ENCODE measurements around the gene WNK2.
A peak's percentile ranks its signal among the peaks of the same experiment; 100 is the strongest.

The WNK2 gene

DNA sequence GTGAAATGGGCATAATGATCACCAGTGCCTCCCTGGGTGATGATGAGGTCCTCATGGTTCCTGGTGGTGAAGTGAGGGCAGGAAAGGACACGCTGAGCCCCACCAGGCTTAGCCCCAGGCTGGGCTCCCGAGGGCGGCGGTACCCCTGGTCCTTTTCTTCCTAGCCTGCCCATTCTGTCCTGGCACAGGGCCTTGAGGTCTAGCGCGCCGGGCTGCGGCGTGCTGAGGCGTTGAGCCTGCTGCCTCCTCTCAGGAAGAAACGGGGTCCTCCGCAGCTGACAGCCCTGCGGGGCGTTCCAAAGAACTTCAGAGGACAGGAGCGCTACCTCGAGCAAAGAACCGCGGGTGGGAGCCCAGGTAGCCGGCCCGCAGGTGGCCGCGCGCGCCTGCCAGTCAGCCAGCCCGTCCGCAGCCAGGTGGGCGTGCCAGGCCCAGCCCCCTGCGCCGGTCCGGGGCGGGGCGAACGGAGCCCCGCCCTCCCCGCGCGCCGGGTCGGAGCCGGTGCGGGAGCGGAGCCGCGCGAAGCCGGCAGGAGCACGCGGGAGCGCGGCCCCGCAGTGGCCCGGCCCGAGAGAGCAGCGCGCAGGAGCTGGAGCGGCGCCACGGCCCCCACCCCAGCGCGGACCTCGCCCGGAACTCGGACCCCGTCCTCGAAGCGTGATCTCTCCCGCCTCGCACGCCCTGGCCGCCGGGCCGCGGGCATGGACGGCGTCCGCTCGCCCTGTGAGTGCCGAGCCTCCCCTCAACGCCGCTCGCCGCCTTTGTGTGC, at the start of gene WNK2:
TSS of gene WNK2 (plus strand) at position 477 of the 769 bp plus-strand sequence. CDS start 791 bp downstream, outside the sequence.
- peak in 1 of 2 donors; percentile 21 for DNase-seq (ENCODE audit: low read depth in 2 of 2)

DNA sequence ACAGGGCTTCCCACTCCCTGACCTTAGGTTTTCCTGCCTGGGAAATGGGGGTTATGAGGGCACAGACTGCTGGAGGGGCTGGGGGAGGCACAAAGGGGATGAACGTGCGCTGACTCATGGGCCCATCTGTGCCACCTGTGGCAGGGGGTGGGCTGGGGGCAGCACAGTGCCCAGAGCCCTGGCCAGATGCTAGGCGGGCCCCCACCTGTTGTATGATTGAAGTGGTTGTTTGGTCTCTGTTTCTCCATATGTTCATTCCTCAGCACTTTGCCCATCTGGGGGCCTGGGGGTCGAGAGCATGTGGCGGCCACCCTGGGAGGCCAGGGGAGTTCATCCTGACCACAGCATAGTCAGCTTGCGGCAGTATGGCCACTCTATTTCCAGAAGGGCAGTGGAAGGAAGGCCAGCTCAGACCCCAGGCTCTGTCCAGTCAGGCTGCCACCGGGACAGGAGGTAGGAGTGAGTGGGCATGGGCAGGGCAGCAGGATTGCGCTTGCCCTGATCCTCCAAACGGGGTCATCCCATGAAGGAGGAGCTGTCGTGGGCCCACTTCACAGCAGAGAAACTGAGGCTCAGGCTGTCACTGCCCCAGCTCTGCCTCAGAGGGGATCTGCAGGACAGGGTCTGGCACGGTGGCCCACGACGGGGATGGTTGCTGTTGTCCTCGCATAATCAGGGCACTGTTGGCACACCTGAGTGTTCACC, 49.0 kb upstream of the WNK2 start:
- DNase-seq (ENCODE audit: low read depth in 2 of 2): no peak

DNA sequence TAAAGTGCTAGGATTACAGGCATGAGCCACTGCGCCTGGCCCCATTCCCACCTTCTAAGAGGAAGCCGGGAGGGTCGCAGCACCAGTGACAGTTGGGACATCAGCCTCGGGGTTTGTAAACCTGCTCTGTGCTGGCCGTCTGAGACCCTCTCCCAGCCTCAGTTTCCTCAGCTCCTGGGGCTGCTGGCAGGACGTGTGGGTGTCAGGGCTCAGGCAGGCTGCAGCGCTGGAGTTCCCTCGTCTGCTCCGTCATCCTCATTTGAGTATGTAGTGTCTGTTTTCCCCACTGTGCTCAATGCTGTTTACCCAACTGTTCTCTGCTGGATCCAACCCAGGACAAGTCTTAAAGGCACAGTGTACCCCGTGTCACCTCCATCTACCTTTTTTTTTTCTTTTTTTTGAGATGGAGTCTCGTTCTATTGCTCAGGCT, 47.9 kb upstream of the WNK2 start:
- no peak for DNase-seq (ENCODE audit: low read depth in 2 of 2)

DNA sequence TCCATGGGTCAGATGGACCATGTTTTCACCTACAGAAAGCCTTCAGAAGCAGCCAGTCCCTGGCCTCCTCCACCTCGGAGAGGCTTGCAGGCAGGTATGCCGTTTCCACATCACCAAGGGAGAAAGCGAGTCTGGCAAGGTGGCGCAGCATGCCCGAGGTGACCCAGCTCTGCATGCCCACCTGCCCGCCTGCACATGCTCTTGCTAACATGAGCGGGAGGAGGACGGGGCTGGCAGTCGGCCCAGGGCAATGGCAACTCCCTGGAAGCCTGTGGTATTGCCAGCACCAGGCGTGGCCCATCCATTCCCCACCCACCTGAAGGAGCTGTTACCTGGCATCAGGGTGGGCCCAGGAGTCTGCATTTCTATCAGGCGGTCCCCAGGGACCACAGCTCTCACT, 46.6 kb upstream of the WNK2 start:
- DNase-seq (ENCODE audit: low read depth in 2 of 2): no peak

DNA sequence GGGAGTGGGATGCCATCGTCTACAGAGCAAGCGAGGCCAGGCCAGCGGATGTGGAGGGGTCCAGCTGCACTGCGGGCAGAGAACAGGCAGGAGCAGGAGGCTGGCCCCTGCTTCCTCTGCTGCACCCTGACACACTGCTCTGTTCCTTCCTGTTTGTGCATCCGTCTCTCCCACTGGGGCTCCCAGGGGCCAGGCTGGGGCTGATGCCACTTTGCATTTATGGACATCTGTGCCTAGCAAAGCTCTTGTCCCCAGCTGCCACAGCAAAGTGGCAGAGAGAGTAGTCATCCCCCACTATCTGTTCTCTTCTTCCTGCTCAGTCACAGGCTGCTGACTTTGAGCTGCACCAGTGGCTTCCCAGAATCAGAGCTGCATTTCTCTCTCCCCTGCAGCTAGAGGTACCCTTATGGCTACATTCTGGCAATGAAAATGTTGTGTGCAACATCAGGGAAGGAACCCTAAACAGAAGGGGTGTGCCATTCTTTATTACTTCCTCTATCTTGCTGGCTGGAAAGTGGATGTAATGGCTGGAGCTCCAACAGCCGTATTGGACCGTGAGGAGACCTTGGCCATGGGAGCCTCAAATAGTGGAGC, 45.7 kb upstream of the WNK2 start:
- DNase-seq (ENCODE audit: low read depth in 2 of 2): no peak

DNA sequence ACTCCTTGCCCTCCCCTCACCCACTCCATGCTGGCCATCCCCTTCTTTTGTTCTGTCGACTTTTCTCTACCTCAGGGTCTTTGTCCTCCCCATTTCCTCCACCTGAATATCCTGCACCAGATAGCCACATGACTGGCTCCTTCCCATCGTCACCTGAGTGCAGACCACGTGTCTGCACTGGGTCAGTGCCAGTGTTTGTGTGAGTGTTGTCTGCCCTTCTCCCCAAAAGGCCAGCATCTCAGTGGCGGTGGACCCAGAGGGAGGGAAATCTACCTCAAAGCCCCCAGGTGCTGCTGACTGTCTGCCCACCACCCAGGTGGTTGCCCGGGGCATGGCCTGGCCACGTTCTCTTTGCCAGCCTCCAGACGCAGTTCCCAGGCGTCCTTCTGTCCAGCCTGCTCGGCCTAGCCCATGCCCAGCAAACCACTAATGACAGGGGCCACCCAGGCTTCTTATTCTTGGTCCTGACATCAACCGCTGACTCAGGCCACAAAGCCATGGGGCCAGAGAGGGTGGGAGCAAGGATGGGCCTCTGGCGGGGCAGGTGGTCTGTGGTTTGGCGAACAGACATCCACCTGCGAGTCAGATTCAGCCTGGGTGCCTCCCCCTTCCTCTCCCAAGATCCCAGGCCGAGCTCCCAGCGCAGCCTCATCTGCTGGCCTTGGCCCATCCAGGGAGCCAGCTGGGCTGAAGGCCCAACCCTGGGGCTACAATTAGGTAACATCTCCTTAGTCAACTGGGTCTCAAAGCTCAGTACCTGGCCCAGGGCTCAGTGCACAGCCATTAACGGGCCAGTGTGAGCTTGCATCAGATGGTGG, 44.4 kb upstream of the WNK2 start:
- no peak for DNase-seq (ENCODE audit: low read depth in 2 of 2)

DNA sequence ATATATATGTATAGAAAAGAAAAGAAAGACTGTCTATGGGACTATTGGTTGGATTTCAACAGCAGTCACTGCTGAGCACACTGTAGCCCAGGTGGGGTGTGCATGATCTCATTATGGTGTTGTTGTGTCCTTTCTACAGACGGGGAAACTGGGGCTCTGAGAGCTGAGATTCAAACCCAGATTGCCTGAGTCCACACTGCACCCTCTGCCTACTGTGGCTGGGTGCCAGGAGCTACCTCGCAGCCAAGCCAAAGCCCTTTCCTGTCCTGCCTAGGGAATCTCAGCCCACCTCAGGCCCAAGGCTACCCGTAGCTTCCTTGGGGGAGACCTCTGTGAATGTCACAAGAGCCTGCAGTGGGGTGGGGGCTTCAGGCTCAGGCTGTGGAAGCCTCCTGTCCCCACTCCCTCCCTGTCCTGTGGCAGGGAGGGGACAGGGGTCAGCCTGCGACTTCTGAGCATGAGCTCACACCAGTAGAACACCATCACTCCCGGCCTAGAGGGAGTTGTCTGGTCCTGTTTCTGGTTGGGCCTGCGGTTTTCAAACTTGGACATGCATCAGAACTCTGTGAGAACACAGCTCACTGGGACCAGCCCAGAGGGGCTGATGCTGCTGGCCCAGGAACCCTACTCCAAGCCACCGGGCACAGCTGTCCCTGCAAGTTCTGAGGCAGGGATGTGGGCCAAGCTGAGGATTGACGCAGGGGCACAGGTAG, 42.0 kb upstream of the WNK2 start:
- DNase-seq (ENCODE audit: low read depth in 2 of 2): no peak

DNA sequence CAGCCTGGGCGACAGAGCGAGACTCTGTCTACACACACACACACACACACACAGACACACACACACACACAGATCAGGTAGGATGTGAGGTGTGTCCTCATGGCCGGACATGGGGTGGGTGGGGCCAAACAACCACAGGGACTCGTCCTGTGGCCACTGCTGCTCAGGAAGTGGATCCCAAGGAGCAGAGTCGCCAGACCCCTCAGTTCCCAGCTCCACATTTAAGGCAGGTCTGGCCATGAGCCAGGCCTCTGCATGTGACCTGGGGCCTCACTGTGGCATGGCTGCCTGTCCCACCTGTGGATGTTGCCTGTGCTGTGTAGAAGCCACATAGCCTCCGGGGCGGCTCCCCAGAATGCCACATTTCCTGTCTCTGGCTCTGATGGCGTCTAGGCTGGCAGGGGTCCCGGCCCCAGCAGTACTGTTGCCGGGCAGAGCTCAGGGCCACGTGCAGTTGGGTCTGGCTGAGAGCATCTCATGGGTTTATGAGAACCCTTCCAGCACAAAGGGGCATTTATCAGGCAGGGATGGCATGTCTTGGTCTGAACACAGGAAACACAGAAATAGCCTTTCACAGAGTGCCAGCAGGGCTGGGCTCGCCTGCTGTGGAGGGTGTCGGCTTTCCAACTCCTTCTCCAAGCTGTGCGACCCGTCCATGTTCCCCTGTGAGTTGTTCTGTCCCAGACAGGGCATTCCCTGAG, 40.0 kb upstream of the WNK2 start:
- DNase-seq (ENCODE audit: low read depth in 2 of 2): no peak

DNA sequence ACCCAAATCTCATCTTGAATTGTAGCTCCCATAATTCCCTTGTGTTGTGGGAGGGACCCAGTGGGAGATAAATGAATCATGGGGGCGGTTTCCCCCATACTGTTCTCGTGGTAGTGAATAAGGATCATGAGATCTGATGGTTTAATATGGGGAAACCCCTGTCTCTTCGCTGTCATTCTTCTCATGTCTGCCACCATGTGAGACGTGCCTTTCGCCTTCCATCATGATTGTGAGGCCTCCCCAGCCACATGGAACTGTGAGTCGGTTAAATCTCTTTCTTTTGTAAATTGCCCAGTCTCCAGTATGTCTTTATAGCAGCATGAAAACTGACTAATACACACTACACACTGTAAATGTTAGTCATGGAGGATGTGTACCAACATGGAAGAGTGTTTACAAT, 37.2 kb upstream of the WNK2 start:
- DNase-seq (ENCODE audit: low read depth in 2 of 2): peak; percentile 34 to 35

DNA sequence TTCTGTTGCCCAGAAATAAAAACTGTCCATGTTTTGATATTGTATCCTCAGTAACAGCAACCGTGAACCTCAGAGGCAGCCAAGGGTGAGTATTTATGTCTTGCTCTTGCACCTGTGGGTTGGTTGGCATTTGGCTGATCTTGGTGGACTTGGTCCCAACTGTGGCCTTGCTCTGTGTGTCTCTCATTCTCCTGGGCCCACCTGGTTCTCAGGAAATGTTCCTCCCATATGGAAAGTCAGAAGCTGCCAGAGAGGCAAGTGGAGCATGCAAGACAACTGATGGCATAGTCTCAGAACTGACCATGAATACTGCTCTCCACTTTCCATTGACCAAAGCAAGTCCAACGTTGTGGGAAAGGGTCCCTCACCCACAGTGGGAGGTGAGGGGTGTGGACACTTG, 36.3 kb upstream of the WNK2 start:
- DNase-seq (ENCODE audit: low read depth in 2 of 2): no peak

DNA sequence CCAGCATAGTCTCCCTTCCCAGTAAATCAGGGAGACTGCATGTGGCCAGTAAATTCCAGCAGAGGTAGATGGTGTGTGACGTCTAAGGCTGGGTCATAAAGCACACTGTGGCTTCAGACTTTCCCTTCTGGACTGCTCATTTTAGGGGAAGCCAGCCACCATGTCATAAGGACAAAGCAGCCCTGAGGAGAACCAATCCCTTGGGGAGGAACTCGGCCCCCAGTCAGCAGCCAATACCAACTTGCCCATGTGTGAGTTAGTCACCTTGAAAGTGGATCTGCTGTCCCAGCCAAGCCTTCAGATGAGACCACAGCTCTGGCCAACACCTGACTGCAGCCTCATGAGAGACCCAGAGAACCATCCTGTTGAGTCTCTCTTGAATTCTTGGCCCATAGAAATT, 35.2 kb upstream of the WNK2 start:
- DNase-seq (ENCODE audit: low read depth in 2 of 2): no peak

DNA sequence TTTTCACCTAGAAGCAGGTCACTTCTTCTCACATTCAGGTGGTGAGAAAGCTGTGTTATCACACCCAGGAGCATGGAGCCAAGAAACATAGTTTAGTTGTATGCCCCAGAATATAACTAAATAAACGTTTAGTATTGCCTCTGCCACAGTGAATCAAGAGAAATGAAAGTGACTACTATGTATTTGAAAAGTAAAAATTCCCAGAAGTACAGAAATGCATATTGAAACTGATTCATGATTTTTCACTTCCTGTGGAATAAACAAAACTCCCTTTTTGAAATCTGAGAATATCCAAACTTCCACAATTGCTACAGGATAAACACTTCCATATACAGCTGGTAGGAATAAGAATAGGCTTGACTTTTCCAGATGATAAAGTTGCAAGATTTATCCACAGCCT, 34.6 kb upstream of the WNK2 start:
- DNase-seq (ENCODE audit: low read depth in 2 of 2): no peak

DNA sequence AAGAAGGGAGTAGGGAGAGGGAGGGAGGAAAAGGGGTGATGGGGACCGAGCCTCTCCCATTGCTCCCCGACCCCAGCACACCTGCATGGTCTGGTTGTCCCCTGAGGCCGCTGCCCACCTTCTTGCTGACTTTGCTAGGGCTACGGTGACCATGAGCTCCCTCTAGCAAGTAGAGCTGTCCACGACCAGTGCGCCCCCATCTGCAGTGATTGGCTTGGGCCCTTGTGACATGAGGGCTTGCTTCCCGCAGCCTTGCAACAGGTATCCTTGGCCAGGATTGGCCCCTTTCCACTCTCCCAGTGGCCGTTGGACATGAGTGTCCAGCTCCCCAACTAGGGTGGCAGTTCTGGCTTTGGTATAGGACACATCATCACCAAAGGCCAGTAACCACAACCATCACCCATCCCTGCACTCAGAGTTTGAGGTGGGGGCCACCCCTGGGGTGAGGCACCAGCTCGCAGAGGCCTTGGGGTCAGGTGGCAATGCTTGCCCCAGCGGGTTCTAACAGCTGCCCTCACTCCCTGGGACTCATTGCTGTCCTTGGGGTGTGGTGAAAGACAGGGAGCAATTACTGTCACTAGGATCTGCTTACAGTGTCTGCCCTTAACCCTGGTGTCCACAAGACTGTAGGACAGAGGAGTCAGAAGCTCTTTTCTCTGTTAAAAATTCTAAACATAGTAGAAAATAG, 32.7 kb upstream of the WNK2 start:
- no peak for DNase-seq (ENCODE audit: low read depth in 2 of 2)

DNA sequence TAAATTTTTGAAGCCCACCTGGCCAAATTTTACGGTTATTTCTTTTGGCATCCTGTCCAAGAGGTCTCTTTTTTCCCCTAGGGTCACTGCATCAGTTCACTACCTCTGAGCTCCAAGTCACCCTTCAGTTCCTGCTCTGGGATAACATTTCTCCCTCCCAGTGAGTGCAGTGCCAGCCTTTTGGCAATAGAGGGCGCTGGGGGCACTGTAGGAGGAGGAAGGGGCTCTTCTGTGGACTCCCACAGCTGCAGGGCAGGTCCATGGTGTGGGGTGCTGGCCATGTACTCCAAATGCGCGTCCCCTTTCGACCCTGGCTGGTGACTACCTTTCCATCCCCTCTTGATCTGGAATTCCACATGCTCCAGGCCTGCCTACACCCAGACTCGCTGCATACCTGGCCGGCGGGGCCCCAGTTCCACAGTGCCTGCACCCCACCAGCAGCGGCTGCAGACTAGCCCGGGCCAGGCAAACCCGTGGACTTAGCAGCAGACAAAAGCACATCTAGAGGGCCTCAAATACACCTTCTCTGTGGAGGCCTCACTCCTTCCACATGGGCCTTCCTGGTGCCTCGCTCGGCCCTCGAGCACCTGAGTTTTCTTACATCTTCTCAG, 29.5 kb upstream of the WNK2 start:
- DNase-seq (ENCODE audit: low read depth in 2 of 2): no peak

DNA sequence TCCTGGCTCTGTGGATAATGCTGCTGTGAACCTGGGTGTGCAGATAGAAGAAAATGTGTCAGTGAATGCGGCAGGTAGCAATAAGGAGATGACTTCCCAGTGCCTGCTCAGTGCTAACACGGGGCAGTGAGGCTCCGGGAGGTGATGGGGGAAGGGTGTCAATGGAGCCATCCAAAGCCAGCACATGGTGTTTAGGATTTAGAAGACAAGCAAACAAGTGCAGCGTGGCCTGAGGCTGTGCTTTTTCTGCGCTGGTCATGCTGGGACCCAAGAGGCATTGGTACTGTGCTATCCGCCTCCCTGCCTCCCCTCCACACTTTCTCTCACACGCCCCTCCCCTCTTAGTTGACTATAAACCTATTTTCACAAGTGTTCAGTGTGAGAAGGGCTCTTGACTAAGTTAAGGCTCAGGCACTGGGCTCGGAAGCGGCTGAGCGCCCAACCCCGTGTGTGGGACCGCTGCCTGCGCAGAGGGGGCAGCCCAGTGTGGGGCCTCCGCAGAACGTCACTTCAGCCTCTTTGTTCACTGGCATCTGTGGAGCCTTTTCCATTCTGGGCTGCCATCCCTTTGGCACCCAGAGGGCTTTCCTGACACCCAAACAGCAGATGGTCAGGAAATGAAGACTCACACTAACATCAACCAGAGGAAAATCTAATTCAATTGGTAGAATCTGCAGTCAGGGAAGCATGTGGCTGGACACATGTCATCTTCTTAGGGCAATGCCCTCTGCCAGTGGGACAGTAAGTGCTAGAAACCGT, 28.0 kb upstream of the WNK2 start:
- no peak for DNase-seq (ENCODE audit: low read depth in 2 of 2)

DNA sequence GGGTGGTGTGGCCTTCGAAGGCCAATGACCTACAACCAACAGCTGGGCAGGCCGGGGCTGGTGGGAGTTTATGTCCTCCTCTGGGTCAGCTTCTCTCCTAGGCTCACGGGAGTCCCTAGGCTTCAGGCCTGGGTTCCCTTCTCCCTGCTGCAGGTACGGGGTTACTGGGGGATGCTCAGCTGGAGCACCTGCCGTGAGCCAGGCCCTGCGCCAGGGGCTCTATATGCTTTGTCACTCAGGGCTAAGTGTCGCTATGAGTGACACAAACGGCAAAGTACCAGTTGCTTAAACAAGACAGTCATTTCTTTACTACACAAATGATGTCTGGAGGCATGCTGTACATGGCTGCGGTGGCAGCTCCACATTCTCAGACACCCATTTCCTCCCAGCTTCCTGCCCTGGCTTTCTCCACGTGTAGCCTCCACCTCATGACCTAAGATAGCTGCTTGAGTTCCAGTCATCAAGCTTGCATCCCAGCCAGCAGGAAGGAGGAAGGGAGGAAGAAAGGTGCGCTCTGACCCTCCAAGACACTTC, 27.4 kb upstream of the WNK2 start:
- DNase-seq (ENCODE audit: low read depth in 2 of 2): no peak

DNA sequence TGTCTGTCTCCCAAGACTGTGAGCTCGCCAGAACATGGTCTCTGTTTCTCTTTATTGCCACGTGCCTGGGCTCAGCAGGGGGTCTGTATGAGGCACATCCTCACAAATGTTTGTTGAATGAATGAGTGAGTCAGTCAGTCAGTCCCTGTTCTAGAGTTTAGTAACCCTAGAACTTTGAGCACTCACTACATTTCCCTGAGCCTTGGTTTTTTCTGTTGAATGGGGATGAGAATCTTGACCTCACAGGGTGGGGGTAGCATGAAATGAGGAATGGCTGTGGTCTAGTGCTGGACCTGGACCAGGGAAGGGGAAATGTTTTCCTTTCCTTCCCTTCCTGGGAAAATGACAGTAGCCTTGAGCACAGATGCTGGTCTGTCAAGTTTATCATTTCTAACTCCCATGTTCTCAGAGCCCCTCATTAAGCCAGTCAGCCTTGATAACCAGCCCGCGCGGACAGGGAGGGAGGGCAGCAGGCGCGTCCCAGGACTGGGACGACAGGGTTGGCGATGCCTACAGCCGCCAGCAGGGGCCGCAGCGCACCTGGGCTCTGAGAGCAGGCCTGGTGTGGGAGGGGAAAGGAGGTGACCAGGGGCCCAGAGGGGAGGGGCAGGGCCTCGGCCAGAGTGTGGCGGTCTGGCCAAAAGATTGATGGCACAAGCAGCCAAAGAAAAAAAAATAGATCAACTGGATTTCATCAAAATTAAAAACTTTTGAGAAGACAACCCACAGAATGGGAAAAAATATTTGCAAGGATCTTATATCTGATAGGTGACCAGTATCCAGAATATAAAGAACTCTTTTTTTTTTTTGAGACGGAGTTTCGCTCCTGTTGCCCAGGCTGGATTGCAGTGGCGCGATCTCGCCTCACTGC, 24.1 kb upstream of the WNK2 start:
- DNase-seq (ENCODE audit: low read depth in 2 of 2): peak; percentile 60 to 66

All from activated CD4-positive, alpha-beta T cell treated with anti-CD3 and anti-CD28 coated beads for 24 hours (primary cell).